ELR (cell line): ENCODE measurements around the gene SLC25A22.

Experiments
- DNase-seq: peaks from one replicate; pipeline ENCODE4 v3.0.0-alpha.2; 2015; ENCODE audit warnings: low read depth

The SLC25A22 gene

GRCh38 chr11:798093-798713 lies at the start of gene SLC25A22:
SLC25A22 (minus strand) TSS chr11:798281; CDS start chr11:795006, 3,275 bp downstream.
- peak; percentile 86 for DNase-seq

- no peak for DNase-seq
These were observed 49.8 kb upstream of the SLC25A22 start for GRCh38 chr11:847876-848275.

DNA sequence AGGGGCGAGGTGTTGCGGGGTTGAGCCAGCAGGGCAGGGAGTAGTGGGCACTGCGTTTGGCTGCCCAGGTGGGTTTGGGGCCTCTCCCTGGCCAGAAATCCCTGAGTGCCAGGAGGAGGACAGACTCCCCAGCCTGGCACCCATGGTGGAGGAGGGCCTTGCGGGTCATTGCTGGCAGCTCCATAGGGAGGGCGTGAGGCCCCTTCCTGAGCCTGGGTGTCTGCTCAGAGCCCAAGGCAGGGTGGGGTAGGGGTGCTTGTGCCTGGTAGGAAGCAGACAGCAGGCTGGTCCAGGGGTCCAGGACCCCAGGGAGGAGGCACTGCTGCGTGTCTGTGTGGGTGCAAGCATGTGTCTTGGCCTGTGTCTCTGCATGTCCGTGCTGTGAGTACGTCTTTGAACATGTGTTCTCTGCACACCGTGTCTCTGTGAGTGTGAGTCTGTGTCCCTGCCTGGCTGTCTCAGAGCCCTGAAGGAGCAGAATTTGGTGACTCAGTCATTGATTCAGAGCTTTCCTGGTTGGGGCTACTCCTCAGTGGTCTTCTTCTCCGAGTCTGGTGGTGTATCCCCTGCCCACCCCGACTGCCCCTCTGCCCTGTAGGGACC lies 48.5 kb upstream of the SLC25A22 start:
- DNase-seq = peak; percentile 78

GRCh38 chr11:845872-846495 lies 47.9 kb upstream of the SLC25A22 start:
- DNase-seq = no peak

DNA sequence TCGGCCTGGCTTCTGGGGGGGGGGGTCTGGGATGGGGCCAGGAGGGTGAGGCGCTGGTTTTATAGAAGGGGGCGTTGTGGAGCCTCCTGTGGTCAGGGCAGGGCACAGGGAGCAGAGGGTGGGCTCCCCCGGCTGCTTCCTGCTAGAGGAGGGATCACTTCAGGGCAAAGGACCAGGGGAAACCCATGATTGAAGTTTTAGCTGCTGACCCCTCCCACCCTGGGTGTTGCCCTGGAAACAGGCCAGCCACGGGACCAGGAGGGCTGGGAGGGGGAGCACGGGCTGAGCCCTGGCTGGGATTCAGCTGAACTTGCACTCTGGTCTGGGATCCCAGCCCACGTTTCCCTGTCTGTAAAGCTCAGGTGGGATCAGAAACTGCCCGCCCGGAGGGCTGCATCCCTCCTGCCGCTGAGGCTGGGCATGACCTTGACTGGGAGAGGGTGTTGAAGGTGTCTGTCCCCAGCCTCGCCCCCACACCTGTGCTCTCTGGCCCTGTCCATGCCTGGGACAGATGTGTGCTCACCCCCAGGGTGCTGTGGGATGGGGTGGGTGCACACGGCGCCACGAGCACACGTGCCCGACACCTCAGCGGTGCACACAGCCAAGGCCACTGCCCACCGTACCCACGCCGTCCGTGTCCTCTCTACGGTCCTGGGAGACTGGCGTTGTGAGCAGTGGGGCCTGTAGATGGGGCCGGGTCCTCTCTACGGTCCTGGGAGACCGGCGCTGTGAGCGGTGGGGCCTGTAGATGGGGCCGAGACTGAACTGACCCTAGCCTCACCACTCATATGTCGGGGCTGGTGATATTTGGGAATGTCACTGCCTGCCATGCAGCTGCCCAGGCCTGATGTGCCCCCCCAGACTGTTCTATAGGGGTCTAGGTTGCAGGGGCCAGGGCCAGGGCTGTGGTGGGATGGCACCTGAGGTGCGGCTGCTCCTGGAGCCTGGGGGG lies 46.9 kb upstream of the SLC25A22 start:
- DNase-seq = peak; percentile 79

GRCh38 chr11:843818-844692 lies 46.0 kb upstream of the SLC25A22 start:
- DNase-seq = peak; percentile 92

DNA sequence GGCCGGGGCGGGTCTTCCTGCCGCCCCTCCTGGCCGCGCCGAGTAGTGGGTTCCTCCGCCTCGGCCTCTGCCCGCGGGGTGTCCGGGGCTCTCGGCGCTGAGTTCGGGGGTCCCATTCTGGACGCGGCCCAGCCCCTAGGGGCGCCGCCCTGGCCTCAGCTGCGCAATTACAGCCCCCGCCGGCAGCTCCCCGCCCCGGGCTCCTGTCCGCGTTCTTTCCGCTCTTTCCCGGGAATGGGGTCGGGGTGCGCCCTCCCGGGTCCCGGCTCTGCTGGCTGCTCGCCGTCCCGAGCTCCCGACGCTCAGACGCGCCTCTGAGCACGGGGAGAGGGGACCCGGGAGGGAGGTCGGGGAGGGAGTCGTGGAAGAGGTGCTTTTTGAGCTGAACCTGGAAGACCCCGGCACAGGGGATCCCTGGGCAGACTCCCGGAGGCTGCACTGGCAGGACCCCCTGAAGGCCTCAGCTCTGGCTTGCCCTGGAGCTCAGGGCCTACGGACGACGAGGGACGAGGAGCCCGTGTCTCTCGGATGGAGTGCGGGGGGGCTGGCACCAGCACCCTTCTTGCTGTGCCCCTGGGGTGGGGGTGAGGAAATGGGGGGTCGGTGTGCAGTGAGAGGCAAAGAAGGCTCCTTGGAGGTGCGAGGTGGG lies 45.1 kb upstream of the SLC25A22 start:
- DNase-seq = peak; percentile 46

GRCh38 chr11:842370-843002 lies 44.4 kb upstream of the SLC25A22 start, which contains the start of the genes POLR2L and TSPAN4:
POLR2L (minus strand) TSS chr11:842529; CDS start chr11:842508, 21 bp downstream.
TSPAN4 (plus strand) TSS chr11:842852; CDS start chr11:850305, 7,453 bp downstream.
- peak; percentile 94 for DNase-seq

DNA sequence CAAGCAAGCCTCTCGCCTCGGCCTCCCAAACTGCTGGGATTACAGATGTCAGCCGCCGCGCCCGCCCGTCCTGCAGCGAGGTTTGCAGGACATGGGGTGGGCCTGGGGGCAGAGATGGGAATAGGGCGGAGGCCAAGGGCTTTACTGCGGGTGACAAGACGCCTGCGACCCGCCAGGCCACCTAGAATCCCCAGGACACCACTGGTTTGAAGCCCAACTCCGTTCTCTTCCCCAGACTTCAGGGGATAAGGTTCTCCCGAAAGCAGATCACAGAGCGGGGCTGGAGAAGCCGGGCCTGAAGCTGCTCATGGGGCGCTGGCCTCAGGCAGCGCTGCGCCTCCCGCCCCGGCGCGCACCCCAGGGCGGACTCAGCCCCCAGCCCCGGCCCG lies 43.9 kb upstream of the SLC25A22 start:
- no peak for DNase-seq

GRCh38 chr11:839875-840617 lies 42.0 kb upstream of the SLC25A22 start:
- peak; percentile 49 for DNase-seq

GRCh38 chr11:839280-839623 lies 41.2 kb upstream of the SLC25A22 start:
- DNase-seq = no peak

DNA sequence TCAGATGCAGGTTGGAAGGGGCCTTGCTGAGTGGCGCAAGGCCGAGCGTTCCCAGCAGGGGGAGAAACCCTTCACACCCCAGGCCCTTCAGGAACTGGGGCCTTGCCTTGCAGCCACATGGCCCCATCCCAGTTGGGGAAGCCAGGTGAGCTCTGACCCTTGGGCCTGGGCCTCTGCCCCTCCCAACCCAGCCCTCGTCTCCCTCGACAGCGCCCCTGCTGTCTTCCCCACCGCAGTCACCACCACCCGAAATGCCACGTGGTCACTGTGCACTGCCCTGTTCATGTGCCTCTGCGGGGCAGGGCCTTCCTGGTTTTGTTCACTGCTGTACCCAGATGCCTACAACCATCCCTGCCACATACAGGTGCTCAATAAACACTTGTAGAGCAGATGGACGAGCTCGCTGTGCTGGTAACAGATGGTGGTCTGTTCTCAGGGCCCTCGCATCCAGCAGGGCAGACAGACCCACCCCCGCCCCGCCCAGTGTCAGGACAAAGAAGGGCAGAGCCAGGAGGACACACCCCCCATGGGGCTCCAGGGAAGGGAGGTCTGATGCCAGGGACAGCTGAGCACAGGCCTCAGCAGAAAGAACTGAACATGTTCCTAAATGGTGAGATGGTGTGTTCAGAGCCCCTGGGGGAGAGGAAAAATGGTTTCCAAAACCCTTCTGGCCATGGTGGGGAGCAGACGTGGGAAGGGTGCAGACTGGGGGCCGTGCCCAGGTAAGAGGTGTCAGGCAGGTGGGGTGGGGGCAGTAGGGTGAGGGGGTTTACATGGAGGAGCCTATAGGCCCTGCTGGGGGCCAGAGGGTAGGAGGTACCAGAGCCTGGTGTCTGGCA lies 40.6 kb upstream of the SLC25A22 start:
- peak; percentile 57 for DNase-seq

DNA sequence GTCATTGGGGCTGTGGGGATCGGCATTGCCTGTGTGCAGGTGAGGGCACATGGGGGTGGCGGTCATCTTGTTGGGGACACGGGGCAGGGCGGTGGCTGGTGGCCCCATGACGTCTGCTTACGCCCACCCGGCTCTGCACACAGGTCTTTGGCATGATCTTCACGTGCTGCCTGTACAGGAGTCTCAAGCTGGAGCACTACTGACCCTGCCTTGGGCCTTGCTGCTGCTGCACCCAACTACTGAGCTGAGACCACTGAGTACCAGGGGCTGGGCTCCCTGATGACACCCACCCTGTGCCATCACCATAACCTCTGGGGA lies 39.9 kb upstream of the SLC25A22 start:
- DNase-seq = no peak

GRCh38 chr11:837189-837989 lies 39.3 kb upstream of the SLC25A22 start:
- DNase-seq = no peak

DNA sequence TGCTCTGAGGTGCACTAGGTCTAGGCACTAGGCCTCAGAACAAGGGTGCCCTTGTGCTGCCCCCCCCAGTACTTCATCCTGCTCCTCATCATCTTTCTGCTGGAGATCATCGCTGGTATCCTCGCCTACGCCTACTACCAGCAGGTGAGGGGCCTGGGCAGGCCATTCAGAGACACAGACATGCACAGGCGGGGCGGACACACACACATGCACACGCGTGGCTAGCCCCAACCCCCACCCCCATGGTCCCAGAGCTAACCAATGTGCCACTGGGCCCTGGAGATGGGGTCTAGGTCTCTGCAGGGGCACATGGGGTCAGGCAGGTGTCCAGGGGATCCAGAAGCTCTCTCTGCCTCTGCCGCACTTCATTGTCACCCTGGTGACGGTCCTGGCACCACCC lies 38.6 kb upstream of the SLC25A22 start:
- DNase-seq = no peak

- DNase-seq = no peak
These were observed 38.2 kb upstream of the SLC25A22 start for GRCh38 chr11:836274-836673.

GRCh38 chr11:834371-835316 lies 36.6 kb upstream of the SLC25A22 start:
- peak; percentile 88 for DNase-seq
